GM19455 (cell line): Measurements from ENCODE around the gene PXDN.

Experiments
- ATAC-seq: cut with Tn5 transposase; IDR thresholded peaks from one replicate; pipeline ENCODE4 v1.9.1; 2021; ENCODE audit not compliant: unreplicated experiment

Gene PXDN

DNA sequence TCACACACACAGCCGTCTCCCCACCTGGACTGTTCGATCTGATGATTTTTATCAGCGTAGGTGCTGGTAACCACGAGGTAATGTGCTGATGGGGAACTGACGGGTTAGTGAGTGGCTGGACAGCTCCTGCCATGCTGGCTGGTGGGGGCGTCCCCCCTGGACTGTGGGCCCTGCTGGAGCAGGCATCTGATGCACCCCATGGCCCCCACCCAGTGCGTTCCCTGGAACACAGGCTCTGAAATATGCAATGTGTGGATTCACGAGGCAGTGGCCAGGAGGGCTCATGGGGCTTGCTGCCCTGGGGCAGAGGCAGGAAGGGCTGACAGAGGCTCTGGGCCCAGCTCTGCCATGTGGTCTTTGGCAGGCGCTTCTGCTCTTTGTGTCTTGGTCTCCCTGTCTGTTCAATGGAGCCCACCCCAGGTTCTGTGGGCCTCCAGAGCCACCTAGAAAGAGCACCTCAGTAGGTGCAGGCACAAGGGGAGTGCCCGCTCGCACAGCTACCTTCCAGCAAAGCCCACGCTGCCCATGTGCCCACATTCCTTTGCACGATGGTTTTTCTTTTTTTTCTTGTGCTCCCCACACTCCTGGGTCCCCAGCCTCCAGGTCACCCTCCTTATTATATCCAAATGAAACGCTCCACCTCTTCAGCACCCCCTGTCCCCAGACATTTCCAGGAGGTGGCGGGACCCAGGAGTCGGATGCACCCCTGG, 10.3 kb upstream of the PXDN start:
- no peak for ATAC-seq

GRCh38 chr2:1754046-1754445, 9.7 kb upstream of the PXDN start:
- ATAC-seq = no peak

GRCh38 chr2:1752751-1753150, 8.4 kb upstream of the PXDN start:
- no peak for ATAC-seq

DNA sequence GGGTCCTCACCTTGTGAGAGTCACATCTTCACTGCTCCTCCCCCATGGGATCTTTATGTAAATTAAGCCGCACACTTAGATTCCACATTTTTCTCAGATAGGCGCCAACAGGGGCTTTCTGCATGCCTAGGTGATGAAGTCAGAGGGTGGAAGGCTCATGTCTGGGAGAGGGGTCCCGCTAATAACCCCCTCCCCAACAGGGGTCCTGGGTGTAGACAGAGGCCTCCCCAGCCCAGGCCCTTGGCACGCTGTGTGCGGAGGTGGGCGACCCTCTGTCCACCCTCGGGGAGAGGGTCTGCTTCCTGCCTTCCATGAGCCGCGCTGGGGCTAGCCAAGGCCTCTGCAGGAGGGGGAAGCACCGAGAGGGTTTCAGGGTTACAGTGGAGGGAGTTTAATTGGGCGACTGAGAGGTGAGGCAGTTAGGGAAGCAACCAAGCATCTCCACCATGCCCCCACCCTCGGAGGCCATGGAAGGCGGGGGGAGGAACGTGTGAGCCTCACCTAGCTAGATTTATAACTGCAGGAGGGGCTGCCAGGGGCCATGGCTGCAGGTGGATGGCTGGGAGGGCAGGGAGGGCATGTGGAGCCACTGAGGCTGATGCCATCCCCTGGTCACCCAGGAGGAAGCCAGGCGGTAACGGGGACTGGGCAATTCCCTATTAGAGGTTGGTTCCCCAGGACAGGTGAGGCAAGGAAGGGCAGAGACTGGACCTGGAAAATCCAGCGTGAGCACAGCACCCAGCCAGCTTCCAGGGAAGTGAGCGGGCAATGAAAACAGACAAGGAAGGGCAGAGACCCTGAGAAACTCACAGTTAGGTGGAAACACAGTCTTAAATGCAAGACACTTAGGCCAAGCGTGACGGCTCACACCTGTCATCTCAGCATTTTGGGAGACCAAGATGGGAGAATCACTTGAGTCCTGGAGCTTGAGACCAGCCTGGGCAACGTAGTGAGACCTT, 7.7 kb upstream of the PXDN start:
- ATAC-seq = no peak

GRCh38 chr2:1750933-1751766, 6.8 kb upstream of the PXDN start:
- ATAC-seq = no peak

DNA sequence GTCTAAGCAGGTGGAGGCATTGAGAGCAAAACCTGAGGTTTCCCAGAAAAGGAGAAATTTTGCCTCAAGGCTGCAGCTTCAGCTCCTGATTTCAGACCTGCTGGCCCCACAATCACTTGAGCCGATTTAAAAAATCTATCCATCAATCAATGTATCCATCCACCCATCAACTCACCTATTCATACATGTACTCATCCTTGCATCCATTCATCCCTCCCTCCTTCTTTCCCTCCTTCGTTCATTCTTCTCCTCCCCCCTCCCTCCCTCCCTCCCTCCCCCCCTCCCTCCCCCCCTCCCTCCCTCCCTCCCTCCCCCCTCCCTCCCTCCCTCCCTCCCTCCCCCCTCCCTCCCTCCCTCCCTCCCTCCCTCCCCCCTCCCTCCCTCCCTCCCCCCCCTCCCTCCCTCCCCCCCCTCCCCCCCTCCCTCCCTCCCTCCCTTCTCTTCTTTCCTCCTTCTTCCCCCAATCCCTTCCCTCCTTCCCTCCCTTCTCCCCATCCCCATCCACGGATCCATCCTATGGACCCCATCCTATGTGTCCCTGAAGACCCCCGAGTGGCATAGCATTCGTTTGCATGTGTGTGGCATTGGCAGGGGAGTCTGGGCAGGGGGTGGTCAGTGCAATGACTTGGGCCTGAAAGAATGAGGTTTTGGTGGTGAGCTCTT, 6.1 kb upstream of the PXDN start:
- ATAC-seq = no peak

DNA sequence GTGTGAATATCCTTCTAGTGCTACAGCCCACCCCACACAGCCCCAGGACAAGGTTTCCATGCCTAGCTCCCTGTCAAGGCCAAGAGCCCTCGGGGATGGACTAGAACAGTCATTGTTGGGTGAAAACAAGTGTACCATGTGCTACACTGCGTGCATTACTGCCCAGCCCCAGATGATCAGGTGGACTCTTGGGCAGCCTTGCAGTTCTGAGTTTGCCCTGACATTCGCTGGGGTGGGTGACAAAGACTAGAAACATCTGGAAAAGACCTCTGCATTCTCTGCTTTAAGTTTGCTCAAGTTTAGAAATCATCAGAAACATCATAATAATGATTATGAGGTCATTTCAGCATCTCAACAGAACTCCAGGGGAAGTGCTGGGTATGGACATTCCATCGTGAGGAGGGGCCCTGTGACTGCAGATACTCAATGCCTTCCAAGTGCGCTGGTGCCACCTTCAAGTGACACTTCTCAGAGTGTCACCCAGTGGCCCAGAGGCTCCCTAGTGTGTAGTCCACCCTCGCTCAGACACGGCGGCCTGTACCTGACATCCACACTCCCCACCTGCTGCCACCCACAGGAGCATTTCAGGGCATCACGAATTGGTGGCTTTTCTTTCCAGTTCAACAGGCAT, 5.3 kb upstream of the PXDN start:
- no peak for ATAC-seq

GRCh38 chr2:1748741-1749488, 4.6 kb upstream of the PXDN start:
- ATAC-seq = no peak

- ATAC-seq = no peak
Observed at GRCh38 chr2:1748176-1748740, 3.9 kb upstream of the PXDN start.

DNA sequence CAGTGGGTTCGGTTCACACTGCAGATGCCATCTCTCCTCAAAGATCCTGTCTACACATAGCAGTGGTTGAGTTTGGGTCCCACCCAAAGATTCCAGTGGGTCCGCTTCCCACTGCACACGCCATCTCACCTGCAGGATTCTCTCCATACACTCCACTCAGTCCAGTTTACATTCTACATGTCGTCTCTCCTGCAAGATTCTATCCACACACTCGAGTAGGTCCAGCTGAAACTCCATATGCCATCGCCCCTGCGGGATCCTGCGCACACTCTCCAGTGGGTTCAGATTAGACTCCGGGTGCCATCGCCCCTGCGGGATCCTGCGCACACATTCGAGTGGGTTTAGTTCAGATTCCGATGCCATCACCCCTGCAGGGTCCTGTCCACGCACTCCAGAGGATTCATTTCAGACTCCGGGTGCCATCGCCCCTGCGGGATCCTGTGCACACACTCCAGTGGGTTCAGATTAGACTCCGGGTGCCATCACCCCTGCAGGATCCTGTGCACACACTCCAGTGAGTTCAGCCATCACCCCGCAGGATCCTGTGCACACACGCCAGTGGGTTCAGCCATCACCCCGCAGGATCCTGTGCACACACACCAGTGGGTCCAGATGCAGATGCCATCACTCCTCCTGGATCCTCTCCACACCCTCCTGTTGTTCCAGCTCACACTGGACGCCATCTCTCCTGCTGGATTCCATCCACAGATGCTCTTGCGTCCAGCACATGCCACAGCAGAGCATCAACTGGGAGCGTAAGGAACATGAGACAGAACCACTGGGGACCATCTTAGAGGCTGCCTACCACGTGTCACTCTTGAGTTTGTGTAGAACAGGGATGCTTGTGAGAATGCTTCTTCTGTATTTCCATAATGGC, 3.0 kb upstream of the PXDN start:
- no peak for ATAC-seq

DNA sequence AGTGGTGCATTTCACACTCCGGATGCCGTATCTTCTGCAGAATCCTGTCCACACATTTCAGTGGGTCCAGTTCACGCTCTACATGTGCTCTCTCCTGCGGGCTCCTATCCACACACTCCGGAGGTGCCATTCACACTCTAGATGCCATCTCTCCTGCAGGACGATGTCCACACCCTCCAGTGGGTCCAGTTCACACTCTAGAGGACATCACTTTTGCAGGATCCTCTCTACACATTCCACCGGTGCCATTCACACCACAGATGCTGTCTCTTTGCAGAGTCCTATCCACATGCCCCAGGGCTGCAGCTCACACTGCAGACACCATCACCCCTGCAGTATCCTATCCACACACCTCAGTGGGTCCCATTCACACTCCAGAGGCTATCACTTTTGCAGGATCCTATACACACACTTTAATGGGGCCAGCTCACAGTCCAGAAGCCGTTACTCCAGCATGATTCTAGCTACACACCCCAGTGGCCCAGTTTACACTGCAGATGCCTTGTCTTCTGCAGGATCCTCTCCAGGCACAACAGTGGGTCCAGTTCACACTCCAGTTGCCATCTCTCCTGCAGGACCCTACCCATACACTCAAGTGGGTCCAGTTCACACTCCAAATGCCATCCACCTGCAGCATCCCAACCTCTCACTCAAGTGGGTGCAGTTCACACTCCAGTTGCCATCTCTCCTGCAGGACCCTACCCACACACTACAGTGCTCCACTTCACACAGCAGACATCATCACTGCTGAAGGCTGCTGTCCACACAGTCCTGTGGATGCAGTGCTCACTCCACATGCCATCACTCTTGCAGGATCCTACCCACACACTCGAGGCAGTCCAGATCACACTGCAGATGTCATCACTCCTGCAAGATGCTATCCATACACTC, 2.1 kb upstream of the PXDN start:
- no peak for ATAC-seq

GRCh38 chr2:1745171-1746023, 1.1 kb upstream of the PXDN start:
- ATAC-seq = no peak

DNA sequence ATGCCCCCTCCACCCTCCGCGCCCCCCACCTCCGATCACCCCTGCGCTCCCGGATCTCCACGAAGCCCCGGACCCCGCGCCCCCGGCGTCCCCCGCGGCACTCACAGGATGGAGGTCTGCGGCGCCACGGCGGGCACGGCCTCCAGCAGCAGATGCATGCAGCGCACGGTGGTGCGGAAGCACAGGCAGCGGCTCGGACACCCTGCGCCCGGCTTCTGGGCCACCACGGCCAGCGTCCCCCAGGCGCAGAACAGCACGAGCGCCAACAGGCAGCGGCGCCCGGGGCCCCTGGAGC, 217 bp downstream of the PXDN start:
- ATAC-seq = peak; percentile 37

GRCh38 chr2:1743396-1744150, 742 bp downstream of the PXDN start:
- ATAC-seq = no peak

GRCh38 chr2:1742681-1743395, 1.5 kb downstream of the PXDN start:
- no peak for ATAC-seq
